Measurements from ENCODE around the gene LRFN2.

DNA sequence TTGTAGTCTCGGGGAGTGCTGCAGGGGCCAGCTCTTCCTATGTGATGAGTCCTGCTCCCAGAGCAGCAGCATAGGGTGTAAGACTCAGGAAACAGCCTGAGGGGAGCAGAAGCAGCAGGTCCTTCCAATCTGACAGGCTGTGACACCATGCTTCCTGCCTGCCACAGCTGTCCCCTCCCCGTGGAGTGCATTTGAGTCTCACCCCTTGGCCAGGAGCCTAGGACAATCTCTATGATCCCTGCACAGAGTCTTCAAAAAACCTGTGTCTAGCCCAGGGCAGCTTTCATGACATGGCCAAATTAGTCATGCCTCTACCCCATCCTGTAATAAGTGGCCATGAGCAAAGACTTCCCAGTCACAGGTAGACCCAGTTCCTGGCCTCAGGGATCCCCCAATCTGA is 23.1 kb upstream of the LRFN2 start:
- no peak for TF ChIP-seq CTCF (conservative IDR thresholded peaks at IDR 0.05 in 1 of 2, IDR thresholded peaks at IDR 0.05 in 1 of 2; ENCODE audit: extremely low read depth in 1 of 2, insufficient read depth in 1 of 2, low read depth in 1 of 2, low read length in 2 of 2)
- no peak for TF ChIP-seq EZH2 (IDR thresholded peaks at IDR 0.05; ENCODE audit: borderline replicate concordance, low read length)

All from mammary epithelial cell (primary cell).